IPS-20b (cell line): ENCODE measurements around the gene CHST1.

Experiments
- H3K27ac ChIP-seq: one replicate; pipeline ENCODE4 v1.5.1; 2013; ENCODE audit warnings: low read length
- H3K27me3 ChIP-seq: 2 replicates; pipeline ENCODE4 v1.6.1; 2013; ENCODE audit warnings: mild to moderate bottlenecking, low read length, inconsistent platforms; ENCODE audit not compliant: insufficient read depth
- H3K36me3 ChIP-seq: 2 replicates; pipeline ENCODE4 v1.6.1; 2013; ENCODE audit warnings: low read depth, mild to moderate bottlenecking, inconsistent platforms, low read length, moderate library complexity; ENCODE audit not compliant: insufficient read depth
- H3K4me1 ChIP-seq: 2 replicates; pipeline ENCODE4 v1.6.1; 2013; ENCODE audit warnings: mild to moderate bottlenecking, control low read depth, inconsistent platforms, low read length, moderate library complexity; ENCODE audit not compliant: insufficient read depth
- H3K4me3 ChIP-seq: 2 replicates; pipeline ENCODE4 v1.5.1; 2013; ENCODE audit warnings: mild to moderate bottlenecking, low read length, inconsistent platforms
- H3K9ac ChIP-seq: 2 replicates; pipeline ENCODE4 v1.6.1; 2013; ENCODE audit warnings: low read depth, mild to moderate bottlenecking, inconsistent platforms, low read length, moderate library complexity
- H3K9me3 ChIP-seq: 2 replicates; pipeline ENCODE4 v1.6.1; 2013; ENCODE audit warnings: mild to moderate bottlenecking, low read depth, low read length, inconsistent platforms; ENCODE audit not compliant: insufficient read depth

CHST1 gene

GRCh38 chr11:45655012-45655283 lies 10.5 kb downstream of the CHST1 start:
- Histone ChIP-seq H3K9ac (no peak overlapping the region), H3K27me3 (peaks cover 13% of the 10 kb centered on the region), H3K4me1 (peaks cover 5% of the 10 kb centered on the region; the same call in 1 of the 2 replicates), H3K36me3 (no peaks in the 10 kb centered on the region), H3K27ac (no peak overlapping the region), H3K9me3 (no peaks in the 10 kb centered on the region), H3K4me3 (no peak overlapping the region)

GRCh38 chr11:45654231-45655011 lies 11.0 kb downstream of the CHST1 start:
- no peaks in the 10 kb centered on the region for H3K36me3 ChIP-seq
- no peak overlapping the region for H3K4me3 ChIP-seq
- no peaks in the 10 kb centered on the region for H3K9me3 ChIP-seq
- peaks cover 5% of the 10 kb centered on the region; the same call in 1 of the 2 replicates for H3K4me1 ChIP-seq
- no peak overlapping the region for H3K9ac ChIP-seq
- H3K27ac ChIP-seq = no peak overlapping the region
- H3K27me3 ChIP-seq = peaks cover 11% of the 10 kb centered on the region; the same call in 1 of the 2 replicates

- H3K9ac ChIP-seq = no peak overlapping the region
- H3K27me3 ChIP-seq = peaks cover 7% of the 10 kb centered on the region; the same call in 1 of the 2 replicates
- H3K27ac ChIP-seq = no peak overlapping the region
- no peaks in the 10 kb centered on the region for H3K9me3 ChIP-seq
- peaks cover 5% of the 10 kb centered on the region; the same call in 1 of the 2 replicates for H3K4me1 ChIP-seq
- no peaks in the 10 kb centered on the region for H3K36me3 ChIP-seq
- H3K4me3 ChIP-seq = no peak overlapping the region
Measured at GRCh38 chr11:45653277-45653676, 12.1 kb downstream of the CHST1 start.

GRCh38 chr11:45652781-45653180 lies 12.6 kb downstream of the CHST1 start:
- no peaks in the 10 kb centered on the region for H3K9me3 ChIP-seq

GRCh38 chr11:45651841-45652749 lies 13.3 kb downstream of the CHST1 start:
- no peak overlapping the region for H3K9ac ChIP-seq
- H3K4me1 ChIP-seq = peaks cover 9% of the 10 kb centered on the region; the same call in 1 of the 2 replicates
- no peak overlapping the region for H3K27ac ChIP-seq
- no peak overlapping the region for H3K4me3 ChIP-seq
- no peaks in the 10 kb centered on the region for H3K9me3 ChIP-seq
- peaks cover 7% of the 10 kb centered on the region; the same call in 1 of the 2 replicates for H3K27me3 ChIP-seq
- H3K36me3 ChIP-seq = no peaks in the 10 kb centered on the region

More at GRCh38 chr11:45652781-45653180, 12.6 kb downstream of the CHST1 start:
- H3K36me3 ChIP-seq = no peaks in the 10 kb centered on the region
- no peak overlapping the region for H3K9ac ChIP-seq
- H3K4me3 ChIP-seq = no peak overlapping the region
- peaks cover 7% of the 10 kb centered on the region; the same call in 1 of the 2 replicates for H3K27me3 ChIP-seq
- H3K4me1 ChIP-seq = peaks cover 9% of the 10 kb centered on the region; the same call in 1 of the 2 replicates
- H3K27ac ChIP-seq = no peak overlapping the region

- H3K4me1 ChIP-seq = peaks cover 9% of the 10 kb centered on the region; the same call in 1 of the 2 replicates
- H3K4me3 ChIP-seq = no peak overlapping the region
- H3K9ac ChIP-seq = no peak overlapping the region
- H3K27me3 ChIP-seq = peaks cover 7% of the 10 kb centered on the region; the same call in 1 of the 2 replicates
- no peaks in the 10 kb centered on the region for H3K9me3 ChIP-seq
- H3K27ac ChIP-seq = no peak overlapping the region
- H3K36me3 ChIP-seq = no peaks in the 10 kb centered on the region
Measured at GRCh38 chr11:45651156-45651555, 14.3 kb downstream of the CHST1 start.

GRCh38 chr11:45650166-45651095 lies 15.0 kb downstream of the CHST1 start:
- Histone ChIP-seq H3K27me3 (peaks cover under 1% of the 10 kb centered on the region; the same call in 1 of the 2 replicates), H3K9me3 (no peaks in the 10 kb centered on the region), H3K4me1 (peaks cover 9% of the 10 kb centered on the region; the same call in 1 of the 2 replicates), H3K9ac (no peak overlapping the region), H3K27ac (no peak overlapping the region), H3K4me3 (no peak overlapping the region), H3K36me3 (no peaks in the 10 kb centered on the region)

- Histone ChIP-seq H3K9ac (no peak overlapping the region), H3K4me1 (peaks cover 4% of the 10 kb centered on the region; the same call in 1 of the 2 replicates), H3K4me3 (no peak overlapping the region), H3K36me3 (no peaks in the 10 kb centered on the region), H3K27me3 (no peaks in the 10 kb centered on the region), H3K27ac (no peak overlapping the region), H3K9me3 (no peaks in the 10 kb centered on the region)
Measured at GRCh38 chr11:45649544-45650165, 15.8 kb downstream of the CHST1 start.

GRCh38 chr11:45648931-45649330 lies 16.5 kb downstream of the CHST1 start:
- no peak overlapping the region for H3K27ac ChIP-seq

GRCh38 chr11:45647786-45648185 lies 17.6 kb downstream of the CHST1 start:
- Histone ChIP-seq H3K27me3 (no peaks in the 10 kb centered on the region), H3K9me3 (no peaks in the 10 kb centered on the region), H3K9ac (no peak overlapping the region), H3K4me1 (peaks cover 4% of the 10 kb centered on the region; the same call in 1 of the 2 replicates), H3K36me3 (no peaks in the 10 kb centered on the region), H3K27ac (no peak overlapping the region), H3K4me3 (no peak overlapping the region)

More at GRCh38 chr11:45648931-45649330, 16.5 kb downstream of the CHST1 start:
- H3K9me3 ChIP-seq = no peaks in the 10 kb centered on the region
- H3K36me3 ChIP-seq = no peaks in the 10 kb centered on the region
- H3K9ac ChIP-seq = no peak overlapping the region
- peaks cover 4% of the 10 kb centered on the region; the same call in 1 of the 2 replicates for H3K4me1 ChIP-seq
- H3K4me3 ChIP-seq = no peak overlapping the region
- no peaks in the 10 kb centered on the region for H3K27me3 ChIP-seq
